GM19468 (cell line): ENCODE data around the gene ABCB9.
"Not testable (repeated sequence)": the region's sequence is repeated elsewhere in the genome, so short reads cannot be mapped to it uniquely, and the experiment has no call there.

Source experiments
- ATAC-seq: cut with Tn5 transposase; IDR thresholded peaks from one replicate; pipeline ENCODE4 v1.9.1; 2021; ENCODE audit warnings: mild to moderate bottlenecking, moderate library complexity, moderate number of reproducible peaks; ENCODE audit not compliant: unreplicated experiment; ENCODE audit errors: extremely low read depth

Gene ABCB9

GRCh38 chr12:122965851-122966742 is at the start of gene ABCB9:
ABCB9 (minus strand) TSS chr12:122966463; CDS start chr12:122960235, 6,228 bp downstream.
- ATAC-seq, result no peak

GRCh38 chr12:123014473-123014872 is 48.2 kb upstream of the ABCB9 start:
- not testable (repeated sequence) for ATAC-seq

GRCh38 chr12:123013185-123014095 is 47.2 kb upstream of the ABCB9 start:
- ATAC-seq, result no peak

- ATAC-seq, result no peak
Observed at GRCh38 chr12:123011701-123012100, 45.4 kb upstream of the ABCB9 start.

- no peak for ATAC-seq
Observed at GRCh38 chr12:123010681-123011080, 44.4 kb upstream of the ABCB9 start.

GRCh38 chr12:123010110-123010509 is 43.8 kb upstream of the ABCB9 start:
- no peak for ATAC-seq

GRCh38 chr12:123006977-123007376 is 40.7 kb upstream of the ABCB9 start:
- ATAC-seq, result no peak

- no peak for ATAC-seq
Observed at GRCh38 chr12:123005081-123005626, 38.9 kb upstream of the ABCB9 start.

- no peak for ATAC-seq
Observed at GRCh38 chr12:123004287-123004686, 38.0 kb upstream of the ABCB9 start.

GRCh38 chr12:123003257-123003656 is 37.0 kb upstream of the ABCB9 start:
- ATAC-seq, result no peak

GRCh38 chr12:123001464-123001863 is 35.2 kb upstream of the ABCB9 start:
- ATAC-seq, result no peak

GRCh38 chr12:123000578-123000977 is 34.3 kb upstream of the ABCB9 start:
- no peak for ATAC-seq

GRCh38 chr12:122999986-123000420 is 33.7 kb upstream of the ABCB9 start:
- no peak for ATAC-seq

- ATAC-seq, result no peak
Observed at GRCh38 chr12:122999196-122999946, 33.1 kb upstream of the ABCB9 start.

- no peak for ATAC-seq
Observed at GRCh38 chr12:122998316-122998715, 32.1 kb upstream of the ABCB9 start.

- ATAC-seq, result no peak
Observed at GRCh38 chr12:122997343-122998250, 31.3 kb upstream of the ABCB9 start.

- no peak for ATAC-seq
Observed at GRCh38 chr12:122996621-122997342, 30.5 kb upstream of the ABCB9 start.

- no peak for ATAC-seq
Observed at GRCh38 chr12:122996188-122996601, 29.9 kb upstream of the ABCB9 start.
